ENCODE results near the gene MPHOSPH6.

Gene MPHOSPH6

GRCh38 chr16:82201926-82202325 lies 31.9 kb upstream of the MPHOSPH6 start:
- TF ChIP-seq FOXM1 (IDR thresholded peaks at IDR 0.05; ENCODE audit: borderline replicate concordance, low read depth) (no peak), CEBPB (IDR thresholded peaks at IDR 0.05) (no peak), USF1 (IDR thresholded peaks at IDR 0.05) (no peak), TEAD4 (IDR thresholded peaks at IDR 0.05) (no peak), NFIC (IDR thresholded peaks at IDR 0.05) (no peak), YY1 (IDR thresholded peaks at IDR 0.05; ENCODE audit: low read depth) (no peak), ZBTB7A (IDR thresholded peaks at IDR 0.05; ENCODE audit: low read depth) (no peak), TAF1 (IDR thresholded peaks at IDR 0.05; ENCODE audit: low read depth) (no peak), TCF12 (IDR thresholded peaks at IDR 0.05; ENCODE audit: low read depth) (no peak), MAX (IDR thresholded peaks at IDR 0.05) (no peak)

- TF ChIP-seq REST (IDR thresholded peaks at IDR 0.05; ENCODE audit: low read depth) (no peak), TCF12 (IDR thresholded peaks at IDR 0.05; ENCODE audit: low read depth) (no peak), EGR1 (IDR thresholded peaks at IDR 0.05) (no peak), YY1 (IDR thresholded peaks at IDR 0.05; ENCODE audit: low read depth) (no peak), CEBPB (IDR thresholded peaks at IDR 0.05) (no peak), USF1 (IDR thresholded peaks at IDR 0.05) (no peak), FOXM1 (IDR thresholded peaks at IDR 0.05; ENCODE audit: borderline replicate concordance, low read depth) (no peak), RAD21 (IDR thresholded peaks at IDR 0.05; ENCODE audit: low read depth) (no peak)
These were observed 31.3 kb upstream of the MPHOSPH6 start for GRCh38 chr16:82201351-82201750.

GRCh38 chr16:82199209-82199608 lies 29.2 kb upstream of the MPHOSPH6 start:
- TF ChIP-seq TEAD4 (IDR thresholded peaks at IDR 0.05) = no peak
- TF ChIP-seq TCF12 (IDR thresholded peaks at IDR 0.05; ENCODE audit: low read depth) = no peak
- TF ChIP-seq EGR1 (IDR thresholded peaks at IDR 0.05) = no peak
- TF ChIP-seq MAX (IDR thresholded peaks at IDR 0.05) = no peak
- TF ChIP-seq CREB1 (IDR thresholded peaks at IDR 0.05; ENCODE audit: low read depth) = no peak
- TF ChIP-seq RAD21 (IDR thresholded peaks at IDR 0.05; ENCODE audit: low read depth) = no peak
- no peak for TF ChIP-seq CEBPB (IDR thresholded peaks at IDR 0.05)
- TF ChIP-seq YY1 (IDR thresholded peaks at IDR 0.05; ENCODE audit: low read depth) = no peak
- no peak for TF ChIP-seq TAF1 (IDR thresholded peaks at IDR 0.05; ENCODE audit: low read depth)
- no peak for TF ChIP-seq USF1 (IDR thresholded peaks at IDR 0.05)
- no peak for TF ChIP-seq FOXM1 (IDR thresholded peaks at IDR 0.05; ENCODE audit: borderline replicate concordance, low read depth)

- TF ChIP-seq USF1 (IDR thresholded peaks at IDR 0.05) (no peak), TEAD4 (IDR thresholded peaks at IDR 0.05) (no peak), REST (IDR thresholded peaks at IDR 0.05; ENCODE audit: low read depth) (no peak), EP300 (IDR thresholded peaks at IDR 0.05; ENCODE audit: borderline replicate concordance) (no peak), TAF1 (IDR thresholded peaks at IDR 0.05; ENCODE audit: low read depth) (no peak), CREB1 (IDR thresholded peaks at IDR 0.05; ENCODE audit: low read depth) (no peak), MAX (IDR thresholded peaks at IDR 0.05) (no peak), FOXM1 (IDR thresholded peaks at IDR 0.05; ENCODE audit: borderline replicate concordance, low read depth) (no peak), YY1 (IDR thresholded peaks at IDR 0.05; ENCODE audit: low read depth) (no peak), NFIC (IDR thresholded peaks at IDR 0.05) (no peak), ZBTB7A (IDR thresholded peaks at IDR 0.05; ENCODE audit: low read depth) (no peak)
These were observed 27.7 kb upstream of the MPHOSPH6 start for GRCh38 chr16:82197540-82198240.

- TF ChIP-seq TEAD4 (IDR thresholded peaks at IDR 0.05) = no peak
- TF ChIP-seq REST (IDR thresholded peaks at IDR 0.05; ENCODE audit: low read depth) = no peak
- no peak for TF ChIP-seq TCF12 (IDR thresholded peaks at IDR 0.05; ENCODE audit: low read depth)
- no peak for TF ChIP-seq RAD21 (IDR thresholded peaks at IDR 0.05; ENCODE audit: low read depth)
- no peak for TF ChIP-seq USF1 (IDR thresholded peaks at IDR 0.05)
- no peak for TF ChIP-seq MAX (IDR thresholded peaks at IDR 0.05)
These were observed 26.0 kb upstream of the MPHOSPH6 start for GRCh38 chr16:82195917-82196494.

Measured in Ishikawa (cell line).